K562 (cell line): Measurements from ENCODE around the gene METAP1D. TPM values are rescaled to one million over a fixed set of nuclear protein-coding genes. Genes with fewer than 3 reads are reported as not detected.
"Not testable (repeated sequence)": the region's sequence is repeated elsewhere in the genome, so short reads cannot be mapped to it uniquely, and the experiment has no call there.

Source experiments
- ATAC-seq: fragments of 200-7000 bp; cut with Tn5 transposase; 3 replicates; pipeline ENCODE4 v1.9.1; 2020; ENCODE audit warnings: moderate library complexity
- BruUV-seq: library from RNA; stranded (reverse); fragments of 400-500 nt; replicated peaks from 2 replicates; lab custom pipeline; 2021; lab: Mats Ljungman, UMichigan
- CTCF ChIA-PET: fragments of 300-600 bp; formaldehyde crosslinking; extraction: SDS; loops from one replicate; lab custom pipeline; 2021; ENCODE audit warnings: low intra/inter-chr PET ratio; lab: Yijun Ruan, JAX
- POLR2A ChIA-PET: fragments of 300-600, 350-650 bp; sonication (Branson Sonifier 250); formaldehyde crosslinking; extraction: SDS; loops from one replicate; lab custom pipeline; 2021; ENCODE audit warnings: antibody characterized with exemption, inconsistent platforms; lab: Yijun Ruan, JAX
- DNase-seq, 4 experiments: peaks; one replicate each; pipeline versions ENCODE4 v3.0.0 to v3.0.0-alpha.2; 2011 to 2018; ENCODE audit warnings: low spot score in 3 of 4, mixed read lengths in 3 of 4; ENCODE audit errors: extremely low read depth in 1 of 4
- FAIRE-seq: peaks from 2 replicates; lab custom pipeline; 2011; peaks lifted over from hg19 to GRCh38; lab: Jason Lieb, UNC
- H2AFZ ChIP-seq: 2 replicates; pipeline ENCODE4 v1.6.0; 2011; ENCODE audit warnings: low read depth, low read length, control low read depth, inconsistent platforms
- H3K27ac ChIP-seq: fragments of 200-600 bp; 3 replicates; pipeline ENCODE4 v1.8.0; 2011; ENCODE audit warnings: low read depth, mild to moderate bottlenecking, control low read depth, inconsistent platforms, low read length, moderate library complexity, mixed read lengths; ENCODE audit errors: extremely low read depth
- H3K27me3 ChIP-seq, 2 experiments: fragments of 300-600 bp in 1 of 2; 2 replicates in 1 of 2; 3 replicates in 1 of 2; pipeline versions ENCODE4 v1.6.0 to v1.8.0; 2011; ENCODE audit warnings: inconsistent platforms in 2 of 2, low read length in 2 of 2, mild to moderate bottlenecking in 1 of 2, mixed read lengths in 1 of 2, moderate library complexity in 1 of 2; ENCODE audit not compliant: control insufficient read depth in 2 of 2, insufficient read depth in 2 of 2
- H3K36me3 ChIP-seq: fragments of 300-600 bp; 3 replicates; pipeline ENCODE4 v1.8.0; 2011; ENCODE audit warnings: mild to moderate bottlenecking, low read length, inconsistent platforms; ENCODE audit not compliant: control insufficient read depth, insufficient read depth
- H3K4me1 ChIP-seq, 2 experiments: fragments of 200-600 bp in 1 of 2; replicated peaks in 1 of 2; 2 replicates in 1 of 2; 3 replicates in 1 of 2; pipeline versions ENCODE4 v1.5.1 to v1.8.0; 2011; ENCODE audit warnings: inconsistent platforms in 2 of 2, low read length in 2 of 2, mild to moderate bottlenecking in 1 of 2, mixed read lengths in 1 of 2, moderate library complexity in 1 of 2; ENCODE audit not compliant: control insufficient read depth in 2 of 2, insufficient read depth in 2 of 2
- H3K4me2 ChIP-seq: 2 replicates; pipeline ENCODE4 v1.6.1; 2011; ENCODE audit warnings: low read length, control low read depth, inconsistent platforms, mixed read lengths; ENCODE audit not compliant: insufficient read depth
- H3K4me3 ChIP-seq: fragments of 200-600 bp; sonication (generic), shearing (Covaris generic); 2 replicates; pipeline ENCODE4 v1.5.1; 2016; ENCODE audit warnings: control low read depth, inconsistent platforms
- H3K79me2 ChIP-seq: fragments of 200-600 bp; 3 replicates; pipeline ENCODE4 v1.8.0; 2011; ENCODE audit warnings: low read length, inconsistent platforms; ENCODE audit not compliant: control insufficient read depth, insufficient read depth
- H3K9ac ChIP-seq, 2 experiments: 2 replicates each; pipeline versions ENCODE4 v1.6.0 to v1.6.1; 2011; ENCODE audit warnings: low read depth in 2 of 2, low read length in 2 of 2, control low read depth in 1 of 2, inconsistent platforms in 1 of 2, mild to moderate bottlenecking in 1 of 2, mixed read lengths in 1 of 2; ENCODE audit not compliant: insufficient read depth in 1 of 2
- H3K9me1 ChIP-seq: one replicate; pipeline ENCODE4 v1.6.0; 2011; ENCODE audit warnings: inconsistent platforms, mild to moderate bottlenecking, low read length, moderate library complexity; ENCODE audit not compliant: control insufficient read depth, insufficient read depth
- H3K9me3 ChIP-seq: replicated peaks from 2 replicates; pipeline ENCODE4 v1.5.1; 2011; ENCODE audit warnings: low read depth, low read length, inconsistent platforms; ENCODE audit not compliant: control insufficient read depth, insufficient read depth
- H4K20me1 ChIP-seq: replicated peaks from 2 replicates; pipeline ENCODE4 v1.6.1; 2011; ENCODE audit warnings: low read length, inconsistent platforms, mixed read lengths; ENCODE audit not compliant: control insufficient read depth, insufficient read depth
- BCOR ChIP-seq: fragments of 450-650 bp; IDR thresholded peaks from 2 replicates; pipeline ENCODE4 v1.6.1; 2016
- ILF3 ChIP-seq: fragments of 450-650 bp; IDR thresholded peaks from 2 replicates; pipeline ENCODE4 v1.6.1; 2018; ENCODE audit warnings: antibody characterized with exemption, mild to moderate bottlenecking, moderate library complexity, borderline replicate concordance
- SIX5 ChIP-seq, 2 experiments: IDR thresholded peaks; 2 replicates each; pipeline ENCODE4 v1.6.1; 2011; ENCODE audit warnings: low read length in 2 of 2, borderline replicate concordance in 1 of 2, low read depth in 1 of 2, mild to moderate bottlenecking in 1 of 2, moderate library complexity in 1 of 2; ENCODE audit not compliant: insufficient read depth in 1 of 2
- ZNF121 ChIP-seq: sonication (generic); formaldehyde crosslinking; conservative IDR thresholded peaks from 2 replicates; pipeline ENCODE4 v1.8.0; 2022; ENCODE audit warnings: missing genetic modification reagents
- ZNF644 ChIP-seq: fragments of 200-800 bp; sonication (Bioruptor generic); IDR thresholded peaks from 2 replicates; pipeline ENCODE4 v1.6.1; 2016; ENCODE audit warnings: low read depth, missing genetic modification characterization, missing compliant biosample characterization
- WGBS: fragments of 100-300 bp; shearing (Covaris generic); methylation state at CpG from one replicate; pipeline ENCODE4 v1.1.6; 2016; ENCODE audit warnings: low coverage, mixed read lengths; ENCODE audit not compliant: insufficient coverage; ENCODE audit errors: missing lambda C conversion rate; 5-methylcytosine and 5-hydroxymethylcytosine counted together
- in situ Hi-C: fragments of 300-500 bp; cut with MboI; formaldehyde crosslinking; loops from 4 replicates; pipeline ENCODE4 v1.15.0; 2018; ENCODE audit warnings: inconsistent platforms, mixed read lengths
- intact Hi-C: fragments of 100-400 bp; cut with micrococcal nuclease; formaldehyde crosslinking; loops from 2 replicates; pipeline ENCODE4 v1.14.2; 2022
- polyA plus RNA-seq, 8 experiments: library from polyadenylated mRNA; depleted of rRNA in 4 of 8; stranded (reverse) in 5 of 8; unstranded in 3 of 8; fragments of >200 nt; fragmentation: Nextera tagmentation in 2 of 8; fragmentation: Illumina TruSeq in 1 of 8; extraction: Ambion mirVana in 2 of 8; extraction: Trizol in 1 of 8; gene quantifications; 2 replicates each; pipeline versions ENCODE4 v1.2.1 to v1.2.3, GENCODE V29; 2011 to 2014; ENCODE audit warnings: inconsistent platforms in 1 of 8, missing spikeins in 1 of 8
- total RNA-seq, 7 experiments: library from RNA; depleted of rRNA in 6 of 7; stranded (reverse); fragments of >200 nt in 6 of 7; fragmentation: Illumina TruSeq in 2 of 7; extraction: Trizol in 2 of 7; gene quantifications; 2 replicates each; pipeline versions ENCODE4 v1.2.1 to v1.2.3, GENCODE V29; 2011 to 2021; ENCODE audit warnings: low replicate concordance in 1 of 7

The METAP1D gene
- total and polyA plus RNA-seq, 9 of the 15 experiments (the other 6 are each of a cell fraction or from before 2014, with no cell fraction given) = 8.0 to 23.4 (median 15.7) TPM

- H4K20me1 ChIP-seq, POLR2A ChIA-PET, H2AFZ ChIP-seq, in situ Hi-C loops, H3K9me3 ChIP-seq, CTCF ChIA-PET, H3K9ac ChIP-seq: not testable (repeated sequence)
- peaks cover 18% of the 10 kb centered on the region; the same call in 2 of the 3 replicates for H3K79me2 ChIP-seq
- TF ChIP-seq ZNF121 (CRISPR knock-in tag) = peak; percentile 94
- TF ChIP-seq BCOR = 0 out of 2 replicates have a peak, but pooled peaks have one; percentile 24
- TF ChIP-seq, all 486 proteins: peak for 2; not testable (repeated sequence) for 484
- intact Hi-C loops = loop anchor here (10.0 kb wide), 1 partner anchor 292 kb away; no protein-coding TSS in a partner anchor
- peaks cover 6 to 13% of the 10 kb centered on the region in 2 experiments; a peak in 4 of 5 replicates for H3K4me1 ChIP-seq
- H3K9me1 ChIP-seq, H3K27ac ChIP-seq, FAIRE-seq, H3K4me3 ChIP-seq, ATAC-seq, H3K36me3 ChIP-seq, BruUV-seq, DNase-seq, H3K27me3 ChIP-seq, H3K4me2 ChIP-seq: not testable (repeated sequence)
- WGBS = 64% methylated on average over 5 of the region's 5 CpGs
Observed at GRCh38 chr2:171997031-171997430, 2.7 kb upstream of the METAP1D start.

GRCh38 chr2:171999161-171999560 is 592 bp upstream of the METAP1D start:
- Histone ChIP-seq H3K27me3 (no peaks in the 10 kb centered on the region), H3K4me1 (peaks cover 6 to 13% of the 10 kb centered on the region in 2 experiments; a peak in 4 of 5 replicates), H4K20me1 (no peaks in the 10 kb centered on the region), H3K79me2 (peaks cover 18% of the 10 kb centered on the region; the same call in 2 of the 3 replicates), H3K4me3 (peak overlapping the region; percentile 56), H3K27ac (peak overlapping the region; percentile 93), H3K9me3 (no peaks in the 10 kb centered on the region), H3K9me1 (no peaks in the 10 kb centered on the region), H2AFZ (peak overlapping the region; percentile 99), H3K36me3 (no peaks in the 10 kb centered on the region), H3K9ac (peak overlapping the region; percentile 92 to 96; a peak in 3 of 4 replicates), H3K4me2 (peak overlapping the region; percentile 99)
- WGBS = 14% methylated on average over 4 of the region's 4 CpGs
- in situ Hi-C loops (no loop called here), intact Hi-C loops (loop anchor here (1.0 to 10.0 kb wide), 2 partner anchors 47 to 294 kb away; no protein-coding TSS in a partner anchor)
- no peak for TF ChIP-seq ZNF644 (tag)
- 0 out of 4 replicates have a peak, but pooled peaks of 1 of the 2 experiments have one; percentile 11 for TF ChIP-seq SIX5 (IDR thresholded peaks at IDR 0.05; ENCODE audit: borderline replicate concordance in 1 of 2, insufficient read depth in 1 of 2, low read depth in 1 of 2, low read length in 2 of 2)
- TF ChIP-seq ILF3 = no peak
- no TSS peak for BruUV-seq
- CTCF ChIA-PET = no interaction called here
- POLR2A ChIA-PET = interaction anchor here (1.3 kb wide), 1 partner anchor 8 kb away, joined by 6 read pairs; no protein-coding TSS in a partner anchor
- FAIRE-seq (no peak), ATAC-seq (peak; percentile 21), DNase-seq (peak in 1 of 4 experiments; percentile 30)
